CD4-positive, alpha-beta T cell treated with Interleukin-21 for 1 hour (primary cell): ENCODE results near the gene SPOP.
A peak's percentile ranks its signal among the peaks of the same experiment; 100 is the strongest.
"Not testable (repeated sequence)": the region's sequence is repeated elsewhere in the genome, so short reads cannot be mapped to it uniquely, and the experiment has no call there.

Experiments
- DNase-seq: peaks from one replicate; pipeline ENCODE4 v3.0.0-alpha.2; 2020

Gene SPOP

GRCh38 chr17:49647256-49647585, 30.7 kb downstream of the SPOP start:
- no peak for DNase-seq

- no peak for DNase-seq
These were observed 31.3 kb downstream of the SPOP start for GRCh38 chr17:49646391-49647255.

GRCh38 chr17:49646056-49646390, 31.9 kb downstream of the SPOP start:
- DNase-seq = not testable (repeated sequence)

- DNase-seq = no peak
These were observed 32.2 kb downstream of the SPOP start for GRCh38 chr17:49645654-49646053.

GRCh38 chr17:49640556-49640955, 37.3 kb downstream of the SPOP start:
- DNase-seq = no peak

GRCh38 chr17:49638818-49639217, 39.1 kb downstream of the SPOP start:
- DNase-seq = no peak

- DNase-seq = no peak
These were observed 40.2 kb downstream of the SPOP start for GRCh38 chr17:49637739-49638138.

GRCh38 chr17:49637050-49637449, 40.8 kb downstream of the SPOP start:
- DNase-seq = no peak

- no peak for DNase-seq
These were observed 42.8 kb downstream of the SPOP start for GRCh38 chr17:49635121-49635520.

GRCh38 chr17:49634485-49634860, 43.4 kb downstream of the SPOP start:
- DNase-seq = no peak

GRCh38 chr17:49633762-49634484, 44.0 kb downstream of the SPOP start:
- DNase-seq = no peak

- DNase-seq = no peak
These were observed 44.6 kb downstream of the SPOP start for GRCh38 chr17:49633250-49633649.

GRCh38 chr17:49632201-49632600, 45.7 kb downstream of the SPOP start:
- DNase-seq = no peak

GRCh38 chr17:49631496-49631895, 46.4 kb downstream of the SPOP start:
- DNase-seq = no peak

GRCh38 chr17:49630113-49630900, 47.6 kb downstream of the SPOP start:
- DNase-seq = no peak

- DNase-seq = no peak
These were observed 48.5 kb downstream of the SPOP start for GRCh38 chr17:49629447-49629846.

- no peak for DNase-seq
These were observed 53.0 kb downstream of the SPOP start for GRCh38 chr17:49624896-49625295.

GRCh38 chr17:49621946-49622529, 55.9 kb downstream of the SPOP start:
- DNase-seq = no peak

GRCh38 chr17:49621420-49621819, 56.5 kb downstream of the SPOP start:
- no peak for DNase-seq

GRCh38 chr17:49618028-49618611, 59.8 kb downstream of the SPOP start:
- DNase-seq = peak; percentile 4

GRCh38 chr17:49616601-49617131, 61.2 kb downstream of the SPOP start:
- no peak for DNase-seq

GRCh38 chr17:49616086-49616485, 61.8 kb downstream of the SPOP start:
- DNase-seq = no peak
